SKM-1 treated with dmso at 0.1 percent for 144 hours (cell line): ENCODE measurements around the gene TIAM2.

Experiments
- DNase-seq: peaks from one replicate; lab custom pipeline; 2025; ENCODE audit not compliant: unreplicated experiment; lab: John Stamatoyannopoulos, UW

Gene TIAM2

DNA sequence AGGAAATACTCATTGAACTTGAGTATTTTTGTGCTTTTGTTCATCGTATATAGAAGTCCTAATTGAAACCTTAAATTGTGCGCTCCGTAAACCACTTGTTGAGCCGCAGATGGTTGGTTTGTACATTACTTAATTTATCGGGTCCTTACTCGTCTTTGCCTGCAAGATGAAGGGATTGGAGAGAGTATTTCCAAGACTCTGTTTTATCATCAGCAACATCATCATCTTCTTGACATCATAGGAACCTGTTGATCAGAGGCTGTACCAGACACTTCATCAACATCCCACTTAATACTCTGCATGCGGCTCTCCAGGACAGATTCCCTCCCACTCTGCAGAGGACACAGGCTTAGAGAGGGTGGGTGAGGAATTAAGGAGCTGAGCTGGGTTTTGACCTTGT, 28.6 kb downstream of the TIAM2 start:
- DNase-seq = no peak

DNA sequence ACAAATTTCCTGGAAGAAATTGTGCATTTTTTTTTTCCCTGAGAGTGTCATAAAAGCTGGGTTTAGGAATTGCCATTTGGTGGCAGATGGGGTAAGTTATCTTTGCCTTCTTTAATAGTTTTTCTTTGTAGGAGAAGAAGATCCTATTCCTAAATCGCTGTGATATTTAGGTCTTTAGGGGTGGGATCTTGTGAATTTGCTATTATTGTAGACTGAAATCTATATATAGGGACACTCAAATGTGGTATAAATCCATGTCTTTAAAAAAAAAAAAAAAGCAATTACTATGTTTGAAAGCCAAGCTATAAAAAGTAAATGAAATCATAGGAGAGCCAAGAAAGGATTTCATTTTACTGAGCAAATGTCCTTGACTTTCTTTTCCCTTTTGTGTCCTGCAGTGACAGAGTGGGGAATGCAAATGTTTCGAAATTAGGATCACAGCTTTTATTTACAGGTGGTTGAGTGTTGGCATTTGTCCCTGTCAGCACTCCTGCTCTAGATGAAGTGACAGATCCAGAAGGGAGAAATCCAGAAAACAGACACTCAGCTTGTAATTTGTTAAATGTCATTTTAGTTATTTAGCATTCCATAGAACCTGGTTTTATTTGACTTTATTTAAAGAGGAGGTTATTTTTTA, 29.4 kb downstream of the TIAM2 start:
- DNase-seq = no peak

DNA sequence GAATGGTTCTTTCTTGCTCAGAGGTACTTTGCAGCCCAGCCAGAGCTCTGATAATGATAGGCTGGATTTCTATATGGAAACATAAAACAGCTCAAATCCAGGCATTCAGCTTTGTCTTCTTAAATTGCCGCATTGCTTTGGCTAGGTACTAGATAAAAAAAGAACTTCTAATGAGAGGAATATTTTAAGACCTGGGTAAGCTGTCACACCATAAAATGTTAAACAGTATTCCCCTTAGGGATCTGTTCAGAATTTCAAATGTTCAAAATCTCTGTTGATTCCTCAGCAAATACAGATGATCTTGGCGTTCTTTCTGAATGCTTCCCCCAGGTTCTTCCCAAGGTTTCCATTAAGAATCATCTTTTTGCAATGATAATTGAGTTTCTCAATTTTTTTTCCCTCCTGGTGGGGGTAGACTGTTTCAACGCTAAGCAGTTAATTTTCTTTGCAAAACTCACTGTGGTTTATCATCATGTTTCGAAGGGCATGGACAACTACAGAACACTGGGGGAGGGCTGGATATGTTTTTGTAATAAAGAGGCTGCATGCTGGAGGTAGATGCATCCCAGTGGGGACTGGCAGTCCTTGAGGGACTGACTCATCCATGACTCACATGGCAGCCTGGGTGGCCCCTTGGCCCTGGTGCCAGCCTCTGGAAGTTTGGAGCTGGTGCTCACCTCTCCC, 31.0 kb downstream of the TIAM2 start:
- DNase-seq = no peak

DNA sequence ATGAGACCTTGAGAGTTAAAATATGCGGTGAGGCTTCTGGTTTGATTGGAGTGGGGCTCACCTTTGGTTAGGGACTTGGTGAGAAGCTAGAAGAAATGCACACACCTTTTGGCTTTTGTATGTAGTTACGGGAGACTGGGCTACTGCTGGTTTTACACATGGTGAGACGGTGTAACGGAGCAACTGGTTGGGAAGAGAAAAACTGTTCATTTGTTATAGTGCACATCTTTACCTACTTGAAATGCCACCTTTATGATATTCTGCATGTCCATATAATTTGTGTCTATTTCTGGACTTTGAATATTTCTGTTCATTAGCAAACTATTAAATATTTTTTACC, 31.6 kb downstream of the TIAM2 start:
- no peak for DNase-seq

DNA sequence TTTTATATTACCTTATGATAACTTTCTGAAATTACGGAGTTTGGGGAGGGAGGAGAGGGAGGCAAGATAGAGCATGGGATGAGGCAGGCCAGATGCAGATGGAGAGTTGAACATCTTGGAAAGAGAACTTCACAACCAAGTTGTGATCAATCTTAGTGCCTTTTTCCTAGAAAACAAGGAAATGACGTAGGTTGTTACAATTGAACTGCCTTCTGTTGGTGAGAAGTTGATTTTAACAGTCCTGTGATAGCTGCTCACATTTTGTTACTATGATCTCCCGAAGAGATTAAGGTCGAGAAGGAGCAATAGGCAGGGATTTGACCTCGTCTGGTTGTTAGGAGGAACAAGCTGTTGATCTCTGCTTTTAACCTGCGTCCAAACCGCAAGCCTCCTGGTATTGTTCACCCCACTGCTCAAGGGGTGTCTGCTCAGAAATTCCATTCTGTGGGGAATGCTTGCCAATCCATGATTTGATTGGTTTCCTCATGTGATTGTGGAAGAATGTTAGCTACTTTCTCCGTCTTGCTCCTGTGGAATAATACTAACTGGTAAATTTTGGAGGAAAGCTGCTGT, 35.1 kb downstream of the TIAM2 start:
- no peak for DNase-seq

DNA sequence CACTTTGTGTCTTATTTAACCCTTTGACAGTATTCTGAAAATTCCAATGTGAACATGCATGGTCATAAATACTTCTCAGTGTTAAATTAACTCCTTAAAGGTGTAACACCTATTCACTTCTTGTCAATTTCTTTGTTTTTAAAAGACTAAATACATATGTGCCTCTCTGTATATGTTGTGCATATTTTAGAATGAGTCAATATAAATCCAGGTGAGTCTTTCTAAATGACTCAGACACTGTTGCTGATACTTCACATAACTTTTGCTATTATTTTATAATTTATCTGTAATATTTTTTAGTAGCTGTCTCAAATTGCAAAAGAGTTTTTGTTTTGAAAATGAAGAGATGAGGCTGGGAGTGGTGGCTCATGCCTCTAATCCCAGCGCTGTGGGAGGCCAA, 36.0 kb downstream of the TIAM2 start:
- no peak for DNase-seq

DNA sequence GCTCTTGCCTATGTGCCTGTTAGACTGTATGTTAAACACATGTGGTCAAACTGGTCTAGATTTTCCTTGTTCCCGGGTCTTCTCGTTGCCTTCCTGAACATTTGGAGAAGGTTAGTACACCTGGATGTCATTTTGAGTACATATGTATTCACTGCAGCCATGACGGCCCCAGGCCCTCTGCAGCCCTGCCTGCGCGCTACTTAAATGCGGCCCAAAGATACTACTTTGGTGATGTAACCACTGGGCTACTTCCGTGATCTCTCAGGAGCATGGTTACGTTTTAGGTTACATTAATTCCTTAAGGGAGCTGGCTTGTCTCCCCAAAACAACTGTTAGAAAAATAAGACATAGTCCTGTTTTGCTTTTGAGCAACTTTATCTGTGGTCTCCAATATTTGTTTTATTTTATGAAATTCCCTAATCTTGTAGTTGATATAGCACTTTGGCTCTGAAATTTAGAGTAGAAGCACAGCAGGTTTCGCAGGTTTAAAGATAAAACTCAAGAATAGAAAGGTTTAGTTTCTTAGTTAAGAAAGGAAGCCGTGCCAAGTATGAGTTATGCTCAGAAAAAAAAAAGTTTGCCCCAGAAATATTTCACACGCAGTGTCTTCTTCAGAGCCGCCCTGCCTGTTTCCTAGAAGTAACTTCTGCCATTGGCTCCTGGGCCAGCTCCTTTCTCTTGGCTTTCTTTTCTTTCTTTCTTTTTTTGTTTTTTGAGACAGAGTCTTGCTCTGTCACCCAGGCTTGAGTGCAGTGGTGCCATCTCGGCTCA, 38.1 kb downstream of the TIAM2 start:
- DNase-seq = no peak

DNA sequence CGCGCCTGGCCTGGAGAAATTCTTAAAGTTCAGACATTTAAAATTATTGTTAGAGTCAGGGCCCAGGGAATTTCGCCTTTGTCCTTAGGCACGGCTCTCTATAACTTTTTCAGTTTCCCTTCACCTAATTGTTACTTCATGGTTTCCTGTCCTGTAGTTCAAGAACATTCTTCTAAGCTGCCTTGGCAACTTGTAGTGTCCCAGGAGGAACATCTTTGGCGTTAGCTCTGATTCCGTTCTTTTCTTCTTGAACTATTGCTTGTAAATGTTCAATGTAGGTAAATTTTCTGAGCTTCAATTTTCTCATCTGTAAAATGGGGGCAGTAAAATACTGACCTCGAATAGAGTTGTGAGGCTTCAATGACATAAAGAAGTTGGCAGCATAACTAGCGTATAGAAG, 41.8 kb downstream of the TIAM2 start:
- no peak for DNase-seq

DNA sequence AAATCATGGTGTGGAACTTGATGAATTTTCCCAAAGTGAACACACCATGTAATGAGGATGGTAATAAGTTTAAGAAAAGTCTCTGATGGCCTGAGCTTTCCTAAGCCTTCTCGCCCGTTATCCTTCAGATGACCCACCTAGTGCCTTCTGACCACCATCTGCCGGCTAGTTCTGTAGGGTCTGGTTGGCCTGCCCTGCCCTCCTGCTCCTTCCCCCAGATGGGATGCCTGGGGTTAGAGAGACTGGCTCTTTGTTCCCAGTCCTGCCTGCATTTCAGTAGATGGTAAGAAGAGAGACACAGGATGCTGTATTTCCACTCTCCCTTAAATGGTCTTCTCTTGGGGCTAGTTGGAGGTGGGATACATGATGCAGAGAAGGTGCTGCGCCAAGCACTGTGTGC, 43.0 kb downstream of the TIAM2 start:
- DNase-seq = no peak

DNA sequence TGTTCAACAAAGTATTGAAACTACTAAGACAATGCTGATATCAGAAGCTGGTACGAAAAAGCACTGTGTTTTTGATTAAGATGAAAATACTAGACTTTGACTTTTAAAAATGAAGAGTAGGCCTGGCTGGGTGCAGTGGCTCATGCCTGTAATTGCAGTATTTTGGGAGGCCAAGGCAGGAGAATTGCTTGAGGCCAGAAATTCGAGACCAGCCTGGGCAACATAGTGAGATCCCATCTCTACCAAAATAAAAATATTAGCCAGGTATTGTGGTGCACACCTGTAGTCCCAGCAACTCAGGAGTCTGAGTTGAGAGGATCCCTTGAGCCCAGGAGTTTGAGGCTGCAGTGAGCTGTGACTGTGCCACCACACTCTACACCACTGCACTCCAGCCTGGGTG, 43.4 kb downstream of the TIAM2 start:
- no peak for DNase-seq

DNA sequence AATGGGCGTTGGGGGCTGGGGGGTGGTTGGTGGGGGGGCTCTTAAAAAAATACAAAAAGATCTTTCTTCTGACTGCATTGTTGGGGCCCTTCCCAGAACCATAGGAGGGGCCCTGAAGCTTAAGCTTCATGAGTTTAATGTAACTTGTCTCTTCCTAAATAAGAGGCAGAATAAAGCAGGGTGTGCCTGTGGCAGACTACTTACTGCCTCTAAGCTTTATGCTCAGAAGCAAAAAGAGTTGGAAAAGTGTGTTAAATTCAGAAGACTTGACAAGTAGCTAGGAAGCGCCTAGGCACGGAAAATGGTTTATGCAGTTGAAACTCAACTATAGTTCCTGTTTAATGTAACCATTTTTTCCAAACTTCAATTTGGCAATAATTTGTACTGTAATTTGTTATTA, 44.5 kb downstream of the TIAM2 start:
- no peak for DNase-seq

DNA sequence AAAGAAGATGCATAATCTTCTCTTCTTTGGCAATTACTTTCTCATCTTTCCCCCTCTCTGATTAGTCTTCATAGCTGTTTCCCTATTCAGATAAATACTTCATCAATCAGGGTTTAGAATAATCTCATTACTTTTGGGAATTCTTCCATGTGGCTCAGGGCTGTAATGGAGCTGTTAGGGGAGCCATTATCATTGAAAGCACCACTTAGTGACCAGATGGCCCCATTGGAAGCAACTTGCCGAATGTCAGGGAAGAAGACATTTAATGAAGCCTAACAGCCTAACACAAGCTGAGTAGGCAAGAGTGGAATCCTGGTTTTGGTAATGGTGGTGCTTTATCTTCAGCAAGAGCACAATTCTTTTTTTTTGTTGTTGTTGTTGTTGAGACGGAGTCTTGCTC, 45.0 kb downstream of the TIAM2 start:
- DNase-seq = no peak

DNA sequence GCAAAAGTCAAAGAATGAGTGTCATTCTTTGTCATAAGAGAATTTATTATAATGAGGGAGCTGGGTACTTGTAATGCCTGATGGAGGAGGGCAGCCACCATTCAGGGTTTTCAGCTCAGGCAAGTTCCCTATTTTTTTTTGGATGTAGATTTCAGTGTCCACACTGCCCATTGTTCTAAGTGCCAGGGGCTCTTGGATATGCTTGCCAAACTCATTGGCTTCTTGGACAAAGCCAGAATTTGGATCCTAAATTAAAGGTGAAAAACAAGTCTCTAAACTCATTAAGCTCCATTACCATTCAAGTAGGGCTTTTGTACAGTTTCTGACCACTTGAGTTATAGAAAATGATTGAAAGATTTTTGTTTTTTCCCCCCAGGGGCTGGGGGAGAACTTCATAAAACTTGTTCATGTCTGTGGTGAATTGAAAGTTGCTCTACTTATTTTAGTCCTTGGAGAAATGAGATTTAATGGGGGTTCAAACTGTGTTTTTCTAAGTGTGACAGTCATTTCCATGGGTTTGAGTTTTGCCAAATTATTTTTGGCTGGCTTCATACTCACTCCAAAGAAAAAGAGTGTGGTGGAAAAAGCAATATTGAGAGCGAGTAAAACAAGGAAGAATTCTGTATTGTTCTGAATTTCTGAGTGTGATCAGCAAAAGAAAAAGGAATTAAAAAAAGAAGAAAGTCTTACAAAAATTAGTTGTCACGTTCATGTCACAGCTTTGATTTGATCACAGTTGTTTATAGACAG, 46.0 kb downstream of the TIAM2 start:
- DNase-seq = no peak

DNA sequence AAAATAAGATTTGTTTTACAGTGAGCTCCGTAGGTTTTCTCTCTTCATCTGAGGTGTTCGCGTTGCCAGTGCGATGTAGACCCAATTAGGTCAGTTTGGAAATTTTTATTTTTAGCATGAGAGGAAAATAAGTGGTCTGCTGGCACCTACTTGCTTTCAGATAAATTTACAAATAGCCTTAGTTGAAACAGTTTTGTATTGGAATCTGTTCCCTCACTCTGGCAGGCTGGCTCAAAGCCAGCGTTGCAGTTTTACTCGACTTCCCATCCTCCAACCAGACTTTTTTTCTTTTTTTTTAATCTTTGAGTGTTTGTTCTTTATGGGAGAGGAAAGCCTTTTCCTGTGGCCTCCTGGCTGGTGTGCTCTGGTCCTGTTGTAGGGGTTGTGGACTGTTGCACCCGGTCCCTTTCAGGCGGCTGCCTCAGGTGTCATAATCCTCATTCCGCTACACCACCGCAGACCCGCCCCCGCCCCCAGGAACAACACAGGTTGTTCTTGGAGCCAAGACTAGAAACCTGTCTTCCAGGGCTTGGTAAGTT, 46.7 kb downstream of the TIAM2 start:
- DNase-seq = no peak

DNA sequence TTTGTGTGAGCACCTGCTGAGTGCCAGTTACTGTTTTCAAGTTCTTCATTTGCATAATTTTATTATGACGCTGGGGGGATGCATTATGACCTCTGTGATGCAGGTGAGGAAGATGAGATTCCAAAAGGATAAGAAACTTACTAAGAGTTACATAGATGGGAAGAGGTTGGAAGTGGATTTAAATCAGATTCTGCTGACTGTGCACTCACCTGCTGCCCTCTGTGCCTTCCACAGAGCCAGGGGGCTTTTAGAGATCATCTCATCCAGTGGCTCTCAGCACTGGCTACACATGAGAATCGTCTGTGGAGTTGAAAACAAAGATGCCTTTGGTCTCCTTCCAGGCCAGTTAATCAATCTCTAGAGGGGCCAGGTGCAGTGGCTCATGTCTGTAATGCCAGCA, 47.9 kb downstream of the TIAM2 start:
- DNase-seq = no peak

DNA sequence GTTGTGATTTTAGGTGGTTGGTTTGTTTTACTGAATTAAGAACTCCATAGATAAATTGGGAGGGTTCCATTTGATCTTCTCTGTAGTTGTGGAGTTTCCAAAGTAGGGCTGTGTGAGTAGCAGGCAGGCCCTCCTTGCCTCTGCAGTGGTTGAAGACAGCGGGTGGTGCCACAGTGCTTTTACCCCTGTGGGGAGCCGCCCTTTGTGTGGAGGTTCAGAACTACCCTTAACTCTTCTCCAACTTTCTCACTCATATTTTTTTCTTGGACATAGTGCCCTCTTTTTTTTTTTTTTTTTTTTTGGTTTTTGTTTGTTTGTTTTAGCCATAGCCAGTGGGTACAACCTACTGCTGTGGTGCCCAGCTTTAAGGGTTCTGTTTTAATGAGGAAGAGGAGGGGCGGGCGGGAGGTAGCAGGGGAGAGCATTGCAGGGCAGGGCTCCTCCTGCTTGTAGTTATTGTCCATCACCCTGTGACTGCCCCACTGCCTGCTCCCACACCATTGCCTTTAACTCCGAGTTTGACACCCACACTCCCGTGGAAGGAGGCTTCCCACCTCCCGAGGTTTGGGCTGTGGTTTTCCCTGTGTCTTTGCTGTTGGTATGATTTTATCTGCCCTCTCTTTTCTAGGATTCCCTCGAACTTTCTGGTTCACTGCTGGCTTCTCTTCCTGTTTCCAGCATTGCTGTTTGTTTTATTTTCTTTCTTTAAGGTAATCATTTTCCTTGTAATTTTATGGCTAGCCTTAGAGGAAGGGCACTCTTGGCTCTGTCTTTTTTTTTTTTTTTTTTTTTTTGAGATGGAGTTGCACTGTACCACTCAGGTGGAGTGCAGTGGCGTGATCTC, 50.7 kb downstream of the TIAM2 start:
- no peak for DNase-seq

DNA sequence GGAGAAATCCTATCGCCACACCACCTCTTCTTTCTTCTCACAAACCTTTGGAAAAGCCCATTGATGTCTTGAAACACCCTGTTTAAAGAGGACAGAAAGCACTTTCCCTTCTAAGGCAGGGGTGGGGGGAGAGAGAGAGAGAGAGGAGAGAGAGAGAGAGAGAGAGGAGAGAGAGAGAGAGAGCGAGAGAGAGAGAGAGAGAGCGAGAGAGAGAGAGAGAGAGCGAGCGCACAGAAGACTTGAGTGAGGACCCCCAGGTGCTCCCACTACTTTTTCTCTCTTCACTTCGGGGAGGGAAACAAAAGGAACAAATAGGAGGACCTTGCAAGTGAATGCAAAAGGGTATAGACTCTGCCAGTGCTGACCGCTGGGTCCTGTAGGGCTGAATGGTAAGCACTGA, 52.4 kb downstream of the TIAM2 start:
- no peak for DNase-seq

DNA sequence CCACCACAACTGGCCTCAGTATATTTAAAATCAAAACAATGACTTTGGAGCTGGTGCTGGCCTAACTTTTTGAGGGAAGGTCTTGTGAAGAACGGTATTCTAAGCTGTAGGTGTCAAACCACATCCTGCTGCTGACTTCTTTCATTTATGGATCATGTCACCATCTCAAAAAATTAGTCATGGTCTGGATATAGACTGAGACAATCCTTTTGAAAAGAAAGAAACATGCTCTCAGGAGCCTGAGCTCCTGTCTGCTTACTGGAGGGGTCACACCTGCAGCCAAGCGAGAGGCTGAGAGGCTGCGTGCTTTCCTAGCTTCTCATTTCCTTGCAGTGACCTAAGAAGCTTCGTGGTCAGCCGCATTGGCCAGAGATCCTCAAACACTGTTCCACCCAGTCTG, 55.2 kb downstream of the TIAM2 start:
- no peak for DNase-seq

DNA sequence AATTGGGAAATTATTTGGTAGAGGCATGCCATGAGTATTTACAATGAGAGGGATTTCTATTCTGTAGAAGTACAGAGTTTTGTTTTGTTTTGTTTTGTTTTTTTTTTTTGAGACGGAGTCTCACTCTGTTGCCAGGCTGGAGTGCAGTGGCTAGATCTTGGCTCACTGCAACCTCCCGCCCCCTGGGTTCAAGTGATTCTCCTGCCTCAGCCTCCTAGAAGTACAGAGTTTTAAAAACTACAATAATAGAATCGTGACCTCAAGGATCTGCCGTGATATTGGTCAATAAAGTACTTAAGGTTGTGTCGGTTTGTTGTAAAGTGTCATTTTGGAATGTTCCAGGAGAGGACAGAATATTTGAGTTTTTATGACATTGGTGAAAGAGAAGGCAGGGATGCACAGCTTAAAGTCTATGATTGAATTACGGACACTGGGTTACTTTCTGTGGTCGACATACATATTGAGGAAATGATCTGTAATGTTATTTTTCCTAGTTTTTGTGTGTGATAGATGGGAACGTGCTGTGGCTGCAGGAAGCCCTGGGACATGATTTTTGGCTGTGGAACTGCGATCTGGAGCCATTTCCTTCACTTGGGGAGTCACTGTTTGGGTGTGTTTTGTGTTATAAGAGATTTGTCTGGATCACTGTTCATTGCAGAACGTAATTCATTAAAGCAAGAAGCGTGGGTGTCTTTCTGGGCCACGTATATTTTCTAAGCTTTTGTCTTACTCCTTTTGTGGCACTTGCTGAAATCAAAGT, 59.6 kb downstream of the TIAM2 start:
- no peak for DNase-seq

DNA sequence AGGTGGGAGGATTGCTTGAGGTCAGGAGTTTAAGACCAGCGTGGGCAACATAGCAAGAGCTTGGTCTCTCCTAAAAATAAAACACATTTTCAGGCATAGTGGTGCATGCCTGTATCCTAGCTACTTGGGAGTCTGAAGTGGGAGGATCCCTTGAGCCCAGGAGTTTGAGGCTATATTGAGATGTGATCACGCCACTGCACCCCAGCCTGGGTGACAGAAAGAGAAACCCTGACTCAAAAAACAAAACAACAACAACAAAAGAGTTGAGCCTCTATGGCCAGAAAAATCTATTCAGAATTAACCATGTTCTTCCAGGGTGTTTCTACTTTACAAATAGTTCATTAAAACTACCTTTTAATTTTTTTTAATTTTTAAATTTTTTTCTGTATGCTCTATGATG, 60.6 kb downstream of the TIAM2 start:
- DNase-seq = no peak
